Erythroblast (primary cell): ENCODE data around the gene CTXND1.

Experiments used
- GATA1 ChIP-seq: IDR thresholded peaks from 2 replicates; pipeline ENCODE4 v1.6.1; 2011; ENCODE audit warnings: low read depth, mild to moderate bottlenecking, control low read depth, low read length, moderate library complexity
- POLR2A ChIP-seq: IDR thresholded peaks from 2 replicates; pipeline ENCODE4 v1.6.1; 2011; ENCODE audit warnings: mild to moderate bottlenecking, low read length

GRCh38 chr15:80251428-80252120, 439 bp downstream of the CTXND1 start:
- TF ChIP-seq POLR2A (no peak), GATA1 (no peak)
